ENCODE measurements around the gene PRDM8.

DNA sequence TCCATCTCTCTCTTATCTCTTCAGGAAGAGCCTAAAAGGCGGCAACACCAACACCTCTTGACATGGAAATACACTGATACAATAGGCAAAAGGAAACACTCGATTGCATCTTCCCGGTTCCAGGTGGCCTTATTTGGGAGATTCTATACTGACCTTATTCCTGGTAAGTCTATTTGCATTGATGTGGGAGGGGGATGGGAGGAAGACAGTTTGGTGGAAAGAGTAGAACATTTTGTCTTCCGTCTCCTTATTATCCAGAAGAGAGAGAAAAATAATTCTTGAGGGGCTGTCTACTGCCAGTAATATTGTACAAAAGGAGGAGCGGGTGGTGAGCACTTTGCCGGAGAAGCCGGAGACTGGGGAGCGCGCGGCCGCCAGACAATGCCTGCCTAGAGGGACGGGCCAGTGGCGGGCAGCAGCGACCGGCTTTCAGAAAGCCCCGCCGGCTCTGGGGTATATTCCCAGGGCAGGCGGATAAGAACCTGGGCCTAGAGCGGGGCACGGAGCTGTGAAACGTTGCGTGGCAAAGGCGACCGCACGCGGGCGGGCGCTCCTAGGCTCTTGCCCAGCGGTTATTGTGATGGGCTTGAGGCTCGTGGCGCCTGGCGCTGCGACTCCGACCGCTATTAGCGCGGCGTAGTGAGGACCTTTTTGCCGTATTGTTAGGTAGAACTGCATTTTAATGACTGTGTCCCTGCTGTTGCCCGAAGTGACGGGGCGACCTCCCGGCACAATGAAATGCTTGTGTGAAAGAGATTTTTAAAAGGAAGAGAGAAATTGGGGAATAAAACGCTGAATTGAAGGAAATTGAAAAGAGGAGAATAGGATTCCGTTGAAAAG, 518 bp downstream of the PRDM8 start:
- TF ChIP-seq, protein P1, sequence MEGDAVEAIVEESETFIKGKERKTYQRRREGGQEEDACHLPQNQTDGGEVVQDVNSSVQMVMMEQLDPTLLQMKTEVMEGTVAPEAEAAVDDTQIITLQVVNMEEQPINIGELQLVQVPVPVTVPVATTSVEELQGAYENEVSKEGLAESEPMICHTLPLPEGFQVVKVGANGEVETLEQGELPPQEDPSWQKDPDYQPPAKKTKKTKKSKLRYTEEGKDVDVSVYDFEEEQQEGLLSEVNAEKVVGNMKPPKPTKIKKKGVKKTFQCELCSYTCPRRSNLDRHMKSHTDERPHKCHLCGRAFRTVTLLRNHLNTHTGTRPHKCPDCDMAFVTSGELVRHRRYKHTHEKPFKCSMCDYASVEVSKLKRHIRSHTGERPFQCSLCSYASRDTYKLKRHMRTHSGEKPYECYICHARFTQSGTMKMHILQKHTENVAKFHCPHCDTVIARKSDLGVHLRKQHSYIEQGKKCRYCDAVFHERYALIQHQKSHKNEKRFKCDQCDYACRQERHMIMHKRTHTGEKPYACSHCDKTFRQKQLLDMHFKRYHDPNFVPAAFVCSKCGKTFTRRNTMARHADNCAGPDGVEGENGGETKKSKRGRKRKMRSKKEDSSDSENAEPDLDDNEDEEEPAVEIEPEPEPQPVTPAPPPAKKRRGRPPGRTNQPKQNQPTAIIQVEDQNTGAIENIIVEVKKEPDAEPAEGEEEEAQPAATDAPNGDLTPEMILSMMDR (IDR thresholded peaks at IDR 0.05 in 8 of 11, conservative IDR thresholded peaks at IDR 0.05 in 3 of 11), result no peak
- TF ChIP-seq POLR2A (IDR thresholded peaks at IDR 0.05), result no peak

Data from spleen (tissue), 7 donors.